Neutrophil (primary cell): Measurements from ENCODE around the gene VCAN.

Experiments used
- H3K27ac ChIP-seq: fragments of 200-600 bp; sonication (generic); 2 replicates; pipeline ENCODE4 v1.5.1; 2016; ENCODE audit warnings: mild to moderate bottlenecking, moderate library complexity
- H3K27me3 ChIP-seq: fragments of 200-600 bp; sonication (generic); 2 replicates; pipeline ENCODE4 v1.6.0; 2016; ENCODE audit warnings: mild to moderate bottlenecking
- H3K36me3 ChIP-seq: fragments of 200-600 bp; sonication (generic); 2 replicates; pipeline ENCODE4 v1.5.1; 2017
- H3K4me1 ChIP-seq, 2 experiments: fragments of 200-600 bp in 1 of 2; sonication (generic) in 1 of 2; 1 replicate in 1 of 2; 2 replicates in 1 of 2; pipeline versions ENCODE4 v1.5.1 to v1.6.1; 2013 to 2016; ENCODE audit warnings: low read depth in 1 of 2, low read length in 1 of 2, mild to moderate bottlenecking in 1 of 2, moderate library complexity in 1 of 2; ENCODE audit not compliant: control insufficient read depth in 1 of 2, insufficient read depth in 1 of 2
- H3K4me3 ChIP-seq, 2 experiments: fragments of 200-600 bp in 1 of 2; sonication (generic) in 1 of 2; 1 replicate in 1 of 2; 2 replicates in 1 of 2; pipeline ENCODE4 v1.5.1; 2013 to 2016; ENCODE audit warnings: low read depth in 1 of 2, low read length in 1 of 2, mild to moderate bottlenecking in 1 of 2, moderate library complexity in 1 of 2
- H3K9me3 ChIP-seq: fragments of 200-600 bp; sonication (generic); 2 replicates; pipeline ENCODE4 v1.5.1; 2016
- TF ChIP-seq, protein P1 (sequence below): fragments of 200-600 bp; sonication (generic); IDR thresholded peaks from 2 replicates; pipeline ENCODE4 v1.5.1; 2016; ENCODE audit warnings: antibody characterized with exemption

The VCAN gene

GRCh38 chr5:83531661-83532060 is 60.1 kb downstream of the VCAN start:
- Histone ChIP-seq H3K9me3 (no peaks in the 10 kb centered on the region), H3K4me1 (no peaks in the 10 kb centered on the region), H3K4me3 (no peak overlapping the region), H3K27me3 (no peaks in the 10 kb centered on the region), H3K36me3 (no peaks in the 10 kb centered on the region), H3K27ac (no peak overlapping the region)
- TF ChIP-seq, protein P1, sequence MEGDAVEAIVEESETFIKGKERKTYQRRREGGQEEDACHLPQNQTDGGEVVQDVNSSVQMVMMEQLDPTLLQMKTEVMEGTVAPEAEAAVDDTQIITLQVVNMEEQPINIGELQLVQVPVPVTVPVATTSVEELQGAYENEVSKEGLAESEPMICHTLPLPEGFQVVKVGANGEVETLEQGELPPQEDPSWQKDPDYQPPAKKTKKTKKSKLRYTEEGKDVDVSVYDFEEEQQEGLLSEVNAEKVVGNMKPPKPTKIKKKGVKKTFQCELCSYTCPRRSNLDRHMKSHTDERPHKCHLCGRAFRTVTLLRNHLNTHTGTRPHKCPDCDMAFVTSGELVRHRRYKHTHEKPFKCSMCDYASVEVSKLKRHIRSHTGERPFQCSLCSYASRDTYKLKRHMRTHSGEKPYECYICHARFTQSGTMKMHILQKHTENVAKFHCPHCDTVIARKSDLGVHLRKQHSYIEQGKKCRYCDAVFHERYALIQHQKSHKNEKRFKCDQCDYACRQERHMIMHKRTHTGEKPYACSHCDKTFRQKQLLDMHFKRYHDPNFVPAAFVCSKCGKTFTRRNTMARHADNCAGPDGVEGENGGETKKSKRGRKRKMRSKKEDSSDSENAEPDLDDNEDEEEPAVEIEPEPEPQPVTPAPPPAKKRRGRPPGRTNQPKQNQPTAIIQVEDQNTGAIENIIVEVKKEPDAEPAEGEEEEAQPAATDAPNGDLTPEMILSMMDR: no peak

GRCh38 chr5:83538786-83539462 is 67.4 kb downstream of the VCAN start:
- Histone ChIP-seq H3K27ac (no peak overlapping the region), H3K36me3 (no peaks in the 10 kb centered on the region), H3K4me3 (no peak overlapping the region), H3K9me3 (no peaks in the 10 kb centered on the region), H3K4me1 (no peaks in the 10 kb centered on the region), H3K27me3 (no peaks in the 10 kb centered on the region)
- TF ChIP-seq, protein P1: no peak

DNA sequence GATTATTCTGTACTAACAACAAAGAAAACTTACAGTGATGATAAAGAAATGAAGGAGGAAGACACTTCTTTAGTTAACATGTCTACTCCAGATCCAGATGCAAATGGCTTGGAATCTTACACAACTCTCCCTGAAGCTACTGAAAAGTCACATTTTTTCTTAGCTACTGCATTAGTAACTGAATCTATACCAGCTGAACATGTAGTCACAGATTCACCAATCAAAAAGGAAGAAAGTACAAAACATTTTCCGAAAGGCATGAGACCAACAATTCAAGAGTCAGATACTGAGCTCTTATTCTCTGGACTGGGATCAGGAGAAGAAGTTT is 67.9 kb downstream of the VCAN start:
- TF ChIP-seq, protein P1: no peak
- Histone ChIP-seq H3K4me1 (no peaks in the 10 kb centered on the region), H3K9me3 (no peaks in the 10 kb centered on the region), H3K36me3 (no peaks in the 10 kb centered on the region), H3K4me3 (no peak overlapping the region), H3K27me3 (no peaks in the 10 kb centered on the region), H3K27ac (no peak overlapping the region)

DNA sequence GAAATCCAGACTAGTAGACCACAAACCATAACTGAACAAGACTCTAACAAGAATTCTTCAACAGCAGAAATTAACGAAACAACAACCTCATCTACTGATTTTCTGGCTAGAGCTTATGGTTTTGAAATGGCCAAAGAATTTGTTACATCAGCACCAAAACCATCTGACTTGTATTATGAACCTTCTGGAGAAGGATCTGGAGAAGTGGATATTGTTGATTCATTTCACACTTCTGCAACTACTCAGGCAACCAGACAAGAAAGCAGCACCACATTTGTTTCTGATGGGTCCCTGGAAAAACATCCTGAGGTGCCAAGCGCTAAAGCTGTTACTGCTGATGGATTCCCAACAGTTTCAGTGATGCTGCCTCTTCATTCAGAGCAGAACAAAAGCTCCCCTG is 68.6 kb downstream of the VCAN start:
- Histone ChIP-seq H3K27ac (no peak overlapping the region), H3K4me1 (no peaks in the 10 kb centered on the region), H3K9me3 (no peaks in the 10 kb centered on the region), H3K27me3 (no peaks in the 10 kb centered on the region), H3K36me3 (no peaks in the 10 kb centered on the region), H3K4me3 (no peak overlapping the region)
- TF ChIP-seq, protein P1: no peak

GRCh38 chr5:83540783-83541182 is 69.2 kb downstream of the VCAN start:
- no peak overlapping the region for H3K27ac ChIP-seq
- no peaks in the 10 kb centered on the region for H3K36me3 ChIP-seq
- no peaks in the 10 kb centered on the region for H3K4me1 ChIP-seq
- no peak overlapping the region for H3K4me3 ChIP-seq
- TF ChIP-seq, protein P1: no peak
- H3K27me3 ChIP-seq: no peaks in the 10 kb centered on the region
- no peaks in the 10 kb centered on the region for H3K9me3 ChIP-seq

- no peaks in the 10 kb centered on the region for H3K4me1 ChIP-seq
- TF ChIP-seq, protein P1: no peak
- no peaks in the 10 kb centered on the region for H3K27me3 ChIP-seq
- H3K36me3 ChIP-seq: no peaks in the 10 kb centered on the region
- H3K27ac ChIP-seq: no peak overlapping the region
- H3K4me3 ChIP-seq: no peak overlapping the region
- no peaks in the 10 kb centered on the region for H3K9me3 ChIP-seq
These were observed 71.3 kb downstream of the VCAN start for GRCh38 chr5:83542839-83543238.
